ENCODE measurements around the gene DNAH9. TPM values are rescaled to one million over a fixed set of nuclear protein-coding genes. Genes with fewer than 3 reads are reported as not detected.

DNAH9 gene
- total RNA-seq, 1 donor from 2014 or later = 0.96 TPM

GRCh38 chr17:11742886-11743285, 144.6 kb downstream of the DNAH9 start:
- no peak overlapping the region for H3K27ac Mint-ChIP-seq
- H3K36me3 Mint-ChIP-seq = no peaks in the 10 kb centered on the region
- H3K27me3 Mint-ChIP-seq (ENCODE audit: low read depth) = peaks cover 10% of the 10 kb centered on the region
- peaks cover 8% of the 10 kb centered on the region for H3K4me1 Mint-ChIP-seq
- TF ChIP-seq CTCF (IDR thresholded peaks at IDR 0.05; ENCODE audit: unreplicated experiment) = no peak
- peaks cover 16% of the 10 kb centered on the region for H3K9me3 Mint-ChIP-seq
- H3K4me3 Mint-ChIP-seq = no peak overlapping the region
- no peak for DNase-seq (ENCODE audit: low spot score in 2 of 2, unreplicated experiment in 2 of 2)

GRCh38 chr17:11744696-11745095, 146.4 kb downstream of the DNAH9 start:
- Mint-ChIP-seq H3K27me3 (ENCODE audit: low read depth) (peaks cover 10% of the 10 kb centered on the region), H3K27ac (no peak overlapping the region), H3K4me1 (peaks cover 2% of the 10 kb centered on the region), H3K36me3 (no peaks in the 10 kb centered on the region), H3K9me3 (peaks cover 16% of the 10 kb centered on the region), H3K4me3 (no peak overlapping the region)
- no peak for TF ChIP-seq CTCF (IDR thresholded peaks at IDR 0.05; ENCODE audit: unreplicated experiment)
- no peak for DNase-seq (ENCODE audit: low spot score in 2 of 2, unreplicated experiment in 2 of 2)

- TF ChIP-seq CTCF (IDR thresholded peaks at IDR 0.05; ENCODE audit: unreplicated experiment) = no peak
- peaks cover 20% of the 10 kb centered on the region for H3K9me3 Mint-ChIP-seq
Observed at GRCh38 chr17:11747441-11747840, 149.2 kb downstream of the DNAH9 start.

GRCh38 chr17:11757815-11758214, 159.5 kb downstream of the DNAH9 start:
- no peak overlapping the region for H3K27ac Mint-ChIP-seq
- TF ChIP-seq CTCF (IDR thresholded peaks at IDR 0.05; ENCODE audit: unreplicated experiment) = no peak
- H3K27me3 Mint-ChIP-seq (ENCODE audit: low read depth) = peaks cover 11% of the 10 kb centered on the region
- DNase-seq (ENCODE audit: low spot score in 2 of 2, unreplicated experiment in 2 of 2) = no peak
- H3K9me3 Mint-ChIP-seq = peaks cover 20% of the 10 kb centered on the region
- H3K4me1 Mint-ChIP-seq = no peaks in the 10 kb centered on the region
- no peaks in the 10 kb centered on the region for H3K36me3 Mint-ChIP-seq
- no peak overlapping the region for H3K4me3 Mint-ChIP-seq

More at GRCh38 chr17:11747441-11747840, 149.2 kb downstream of the DNAH9 start:
- Mint-ChIP-seq H3K27ac (no peak overlapping the region), H3K36me3 (no peaks in the 10 kb centered on the region), H3K4me1 (no peaks in the 10 kb centered on the region), H3K27me3 (ENCODE audit: low read depth) (peaks cover 10% of the 10 kb centered on the region), H3K4me3 (no peak overlapping the region)
- DNase-seq (ENCODE audit: low spot score in 2 of 2, unreplicated experiment in 2 of 2) = no peak

GRCh38 chr17:11768106-11768505, 169.8 kb downstream of the DNAH9 start:
- H3K36me3 Mint-ChIP-seq = no peaks in the 10 kb centered on the region
- peaks cover 17% of the 10 kb centered on the region for H3K27me3 Mint-ChIP-seq (ENCODE audit: low read depth)
- H3K27ac Mint-ChIP-seq = no peak overlapping the region
- H3K9me3 Mint-ChIP-seq = no peaks in the 10 kb centered on the region
- TF ChIP-seq CTCF (IDR thresholded peaks at IDR 0.05; ENCODE audit: unreplicated experiment) = no peak
- DNase-seq (ENCODE audit: low spot score in 2 of 2, unreplicated experiment in 2 of 2) = no peak
- no peak overlapping the region for H3K4me3 Mint-ChIP-seq
- H3K4me1 Mint-ChIP-seq = no peaks in the 10 kb centered on the region

- Mint-ChIP-seq H3K27me3 (ENCODE audit: low read depth) (peaks cover 14% of the 10 kb centered on the region), H3K9me3 (no peaks in the 10 kb centered on the region), H3K27ac (no peak overlapping the region), H3K4me3 (no peak overlapping the region), H3K4me1 (no peaks in the 10 kb centered on the region), H3K36me3 (no peaks in the 10 kb centered on the region)
- no peak for TF ChIP-seq CTCF (IDR thresholded peaks at IDR 0.05; ENCODE audit: unreplicated experiment)
- no peak for DNase-seq (ENCODE audit: low spot score in 2 of 2, unreplicated experiment in 2 of 2)
Observed at GRCh38 chr17:11768981-11769380, 170.7 kb downstream of the DNAH9 start.
